GM18519 (cell line): ENCODE measurements around the gene INCENP.

Experiments used
- ATAC-seq: cut with Tn5 transposase; IDR thresholded peaks from one replicate; pipeline ENCODE4 v1.9.1; 2021; ENCODE audit warnings: mild to moderate bottlenecking, moderate library complexity; ENCODE audit not compliant: unreplicated experiment, low FRiP score

Gene INCENP

DNA sequence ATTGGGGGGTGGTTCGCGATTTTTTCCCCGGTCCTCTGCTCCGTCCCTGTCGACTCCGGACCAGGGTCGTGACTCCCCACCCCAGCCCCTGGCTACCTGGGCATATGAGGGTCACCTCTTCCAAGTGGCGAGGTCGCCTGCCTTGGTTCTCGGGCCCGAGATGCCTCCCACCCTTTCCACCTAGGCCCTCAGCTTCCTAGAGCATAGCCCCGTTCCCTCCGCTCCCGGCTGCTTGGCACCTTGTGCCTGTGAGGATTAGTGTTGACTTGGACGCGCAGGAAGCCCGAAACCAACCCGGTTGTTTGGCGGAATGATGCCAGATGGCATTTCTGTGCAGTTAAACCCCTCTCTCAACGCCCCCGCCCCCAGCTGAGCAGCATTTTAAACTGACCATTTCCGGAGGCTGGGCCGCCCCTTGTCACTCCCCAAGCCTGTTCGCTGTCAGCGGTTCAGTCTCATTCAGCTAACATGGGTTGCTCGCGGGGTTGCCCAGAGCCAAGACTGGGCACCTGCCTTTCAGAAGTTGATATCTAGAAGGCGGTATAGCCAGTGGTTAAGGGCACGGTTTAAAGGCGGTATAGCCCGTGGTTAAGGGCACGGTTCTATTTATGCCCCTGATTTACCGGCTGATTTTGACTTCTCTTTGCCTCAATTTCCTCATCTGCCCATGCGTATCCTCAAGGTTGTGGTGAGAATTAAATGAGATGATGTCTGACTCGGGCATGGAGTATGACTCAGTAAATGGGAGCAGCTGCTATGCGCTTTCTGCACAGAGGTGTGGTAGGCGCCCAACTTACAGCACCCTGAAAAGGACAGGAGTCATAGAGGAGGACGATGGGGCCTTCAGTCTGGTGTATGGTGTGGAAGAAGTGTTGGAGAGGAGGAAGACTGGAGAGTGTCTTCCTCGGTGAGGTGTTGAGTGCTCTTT is 639 bp downstream of the INCENP start:
- ATAC-seq, result no peak

- ATAC-seq, result no peak
Measured at GRCh38 chr11:62125316-62125715, 1.5 kb downstream of the INCENP start.

- no peak for ATAC-seq
Measured at GRCh38 chr11:62125881-62126280, 2.1 kb downstream of the INCENP start.

- no peak for ATAC-seq
Measured at GRCh38 chr11:62127426-62127825, 3.6 kb downstream of the INCENP start.

DNA sequence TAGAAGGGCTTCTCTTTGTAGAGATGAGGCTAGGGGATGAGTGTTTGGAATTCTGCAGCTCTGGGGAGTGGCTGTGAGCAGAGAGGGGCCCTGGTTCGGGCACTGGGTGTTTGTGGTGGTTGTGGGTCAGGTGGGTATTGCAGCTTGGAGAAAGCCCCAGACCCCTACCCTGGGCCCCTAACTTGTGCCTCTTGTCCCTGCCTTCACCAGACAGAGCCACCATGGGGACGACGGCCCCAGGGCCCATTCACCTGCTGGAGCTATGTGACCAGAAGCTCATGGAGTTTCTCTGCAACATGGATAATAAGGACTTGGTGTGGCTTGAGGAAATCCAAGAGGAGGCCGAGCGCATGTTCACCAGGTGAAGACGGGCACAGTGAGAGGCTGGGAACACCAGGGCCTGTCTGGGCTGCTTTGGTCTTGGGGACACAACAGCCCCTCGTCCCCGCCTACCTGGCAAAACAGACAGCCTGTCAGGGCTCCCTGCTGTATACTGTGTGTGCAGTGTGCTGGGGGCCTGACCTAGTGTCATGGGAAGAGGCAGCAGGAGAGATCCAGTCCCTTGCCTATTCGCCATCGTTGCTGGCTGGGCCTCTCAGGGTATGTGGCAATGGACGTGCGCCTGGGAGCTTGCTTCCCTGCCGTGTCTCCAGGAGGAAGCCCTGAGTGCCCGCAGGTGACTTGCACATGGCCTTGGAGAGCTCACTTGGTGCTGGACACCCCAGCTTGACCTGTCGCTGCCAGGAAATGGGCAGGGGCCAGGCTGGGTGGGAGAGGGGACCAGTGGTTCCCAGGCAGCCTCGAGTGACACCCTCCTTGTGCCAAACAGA is 4.3 kb downstream of the INCENP start:
- no peak for ATAC-seq

- ATAC-seq, result no peak
Measured at GRCh38 chr11:62128835-62129234, 5.0 kb downstream of the INCENP start.

GRCh38 chr11:62129590-62130282 is 5.9 kb downstream of the INCENP start:
- no peak for ATAC-seq

DNA sequence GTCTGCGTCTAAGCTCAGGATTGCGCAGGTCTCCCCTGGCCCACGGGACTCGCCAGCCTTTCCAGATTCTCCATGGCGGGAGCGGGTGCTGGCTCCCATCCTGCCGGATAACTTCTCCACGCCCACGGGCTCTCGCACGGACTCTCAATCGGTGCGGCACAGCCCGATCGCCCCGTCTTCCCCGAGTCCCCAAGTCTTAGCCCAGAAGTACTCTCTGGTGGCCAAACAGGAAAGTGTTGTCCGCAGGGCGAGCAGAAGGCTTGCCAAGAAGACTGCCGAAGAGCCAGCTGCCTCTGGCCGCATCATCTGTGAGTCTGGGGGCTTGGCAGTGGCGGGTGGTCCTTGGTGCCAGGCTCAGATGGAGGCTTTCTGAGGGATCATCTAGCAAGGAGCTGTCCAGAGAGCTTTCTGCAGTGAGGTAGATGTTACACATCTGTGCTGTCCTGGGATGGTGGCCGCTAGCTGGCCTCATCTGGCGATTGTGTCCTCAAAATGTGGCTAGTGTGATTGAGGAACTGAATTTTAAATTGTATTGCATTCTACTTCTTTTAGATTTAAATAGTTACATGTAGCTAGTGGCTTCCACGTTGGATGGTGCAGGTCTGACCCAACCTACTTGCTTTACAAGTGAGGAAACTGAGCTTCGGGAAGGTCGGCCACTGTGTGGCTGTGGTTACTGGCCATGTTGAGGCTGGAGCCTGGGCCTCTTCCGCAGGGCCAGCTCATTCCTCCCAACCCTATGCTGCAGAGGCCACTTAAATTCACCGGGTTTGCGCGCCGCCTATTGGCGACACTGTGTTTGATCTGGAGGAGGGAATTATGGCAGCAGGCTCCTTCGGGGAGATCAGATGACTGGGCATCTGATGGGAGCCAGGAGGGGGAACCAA is 6.7 kb downstream of the INCENP start:
- no peak for ATAC-seq

DNA sequence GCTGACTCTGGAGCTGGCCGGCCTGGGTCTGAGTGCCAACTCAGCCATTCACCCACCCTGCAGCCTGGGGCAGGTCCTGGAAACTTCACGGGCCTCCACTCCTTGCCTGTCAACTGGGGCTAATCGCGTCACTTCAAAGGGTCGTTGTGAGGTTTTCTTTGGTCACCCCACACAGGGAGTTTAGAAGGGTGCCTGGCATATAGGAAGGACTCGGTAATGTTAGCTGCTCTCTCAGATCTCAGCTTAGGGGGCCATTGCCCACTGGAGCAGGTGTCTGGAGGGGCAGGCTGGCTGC is 7.3 kb downstream of the INCENP start:
- ATAC-seq, result no peak

- ATAC-seq, result no peak
Measured at GRCh38 chr11:62132191-62132590, 8.4 kb downstream of the INCENP start.

- ATAC-seq, result no peak
Measured at GRCh38 chr11:62132689-62133293, 9.0 kb downstream of the INCENP start.

DNA sequence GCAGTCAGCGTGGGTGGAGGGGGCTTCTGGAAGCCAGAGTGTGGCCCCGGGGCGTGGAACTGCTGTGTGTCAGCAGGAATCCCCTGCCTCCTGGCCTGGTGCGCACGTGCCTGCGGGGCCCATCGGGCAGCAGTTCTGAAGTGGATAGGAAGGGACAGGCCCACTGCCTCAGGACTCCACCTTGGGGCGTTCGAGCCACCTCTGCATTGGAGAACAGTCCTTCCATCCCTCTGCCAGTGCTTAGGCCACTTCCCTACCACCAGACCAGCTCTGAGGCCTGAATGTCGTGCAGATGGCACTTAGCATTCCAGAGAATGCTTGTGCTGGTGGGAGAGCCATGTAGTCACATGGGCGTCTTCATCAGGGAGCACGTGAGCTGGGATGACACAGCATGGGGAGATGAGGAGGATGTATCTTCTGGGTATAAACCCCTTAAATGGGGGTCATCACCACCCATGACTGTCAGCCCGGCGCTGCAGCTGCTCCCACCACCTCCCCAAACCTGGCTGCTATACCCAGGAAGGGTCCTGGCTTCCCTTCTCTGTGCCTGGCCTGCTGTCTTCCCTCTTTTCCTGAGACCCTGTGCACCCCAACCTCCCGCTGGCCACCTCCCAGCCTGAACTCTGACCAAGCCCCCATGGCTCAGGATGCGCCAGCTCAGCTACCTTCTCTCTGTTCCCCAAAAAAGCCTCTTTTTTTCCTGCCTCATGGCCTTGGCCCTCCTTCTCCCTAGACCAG is 9.7 kb downstream of the INCENP start:
- ATAC-seq, result no peak

DNA sequence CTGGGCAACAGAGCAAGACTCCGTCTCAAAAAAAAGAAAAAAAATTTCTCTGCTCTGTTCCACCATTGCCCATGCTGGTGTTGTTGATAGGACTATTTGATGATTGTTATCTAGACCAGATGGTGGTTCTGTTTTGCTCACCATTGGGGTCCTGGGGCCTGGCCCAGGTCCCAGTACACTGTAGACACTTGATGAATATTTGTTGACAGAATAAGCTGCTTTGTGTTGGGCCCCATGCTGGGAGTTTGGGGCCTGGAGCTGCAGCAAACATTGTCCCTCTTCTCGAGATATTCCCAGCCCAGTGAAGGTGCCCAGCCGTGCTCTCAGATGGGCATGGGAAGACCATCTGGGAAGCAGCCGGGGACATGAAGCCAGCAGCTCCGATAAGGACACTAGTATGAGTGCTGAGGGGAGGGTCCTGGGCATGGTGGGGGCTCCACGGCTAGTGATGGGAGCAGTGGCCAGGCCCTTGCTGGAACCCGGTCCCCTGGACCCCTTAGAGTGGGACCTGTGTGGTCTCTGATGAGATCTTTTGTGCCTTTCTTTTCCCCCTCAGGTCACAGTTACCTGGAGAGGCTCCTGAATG is 13.6 kb downstream of the INCENP start:
- ATAC-seq, result no peak

- ATAC-seq, result no peak
Measured at GRCh38 chr11:62137881-62138629, 14.2 kb downstream of the INCENP start.

- no peak for ATAC-seq
Measured at GRCh38 chr11:62138630-62139425, 15.0 kb downstream of the INCENP start.

DNA sequence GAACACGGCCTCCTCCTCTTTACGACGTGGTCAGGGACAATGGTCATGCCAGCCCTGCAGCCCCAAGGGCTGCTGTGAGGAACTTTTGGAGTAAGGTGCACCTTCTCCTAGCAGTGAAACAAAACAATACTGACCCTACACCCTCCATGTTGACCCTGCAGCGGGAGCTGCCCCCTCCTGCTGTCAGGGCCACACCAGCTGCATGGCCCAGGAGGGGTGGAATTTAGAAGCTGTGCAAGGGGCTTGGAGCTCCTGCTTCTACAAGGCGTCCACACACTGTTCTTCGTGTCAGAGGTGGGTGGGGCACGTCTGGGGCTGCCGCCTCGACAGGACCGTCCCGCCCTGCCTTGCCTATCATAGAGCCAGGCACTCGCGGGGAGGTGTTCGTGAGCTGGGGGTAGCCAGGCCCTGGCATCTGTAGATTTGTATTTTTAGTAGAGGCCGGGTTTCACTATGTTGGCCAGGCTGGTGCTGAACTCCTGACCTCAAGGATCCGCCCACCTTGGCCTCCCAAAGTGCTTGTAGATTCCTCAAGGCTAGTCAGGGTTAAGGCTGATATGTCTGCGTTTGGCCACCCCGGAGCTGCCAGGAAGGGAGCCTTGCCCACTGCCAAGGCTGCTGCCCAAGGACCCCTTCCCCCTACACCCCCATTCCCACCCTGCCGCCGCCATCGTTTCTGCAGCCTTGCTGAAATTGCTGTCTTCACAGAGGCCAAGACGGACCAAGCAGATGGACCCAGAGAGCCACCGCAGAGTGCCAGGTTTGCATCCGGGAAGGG is 15.9 kb downstream of the INCENP start:
- no peak for ATAC-seq
